Peyer's patch (tissue), 4 donors: ENCODE measurements around the gene ARID1B. TPM values are rescaled to one million over a fixed set of nuclear protein-coding genes. Genes with fewer than 3 reads are reported as not detected.

ENCODE experiments used
- DNase-seq, 3 donors: peaks; one replicate each; pipeline ENCODE4 v3.0.0-alpha.2; 2017 to 2019
- H3K27ac ChIP-seq, 4 donors: fragments of 200-600 bp; sonication (generic); one replicate each; pipeline ENCODE4 v1.5.1; 2016 to 2019
- H3K27me3 ChIP-seq, 2 donors: fragments of 200-600 bp; sonication (generic); one replicate each; pipeline ENCODE4 v1.5.1; 2019
- H3K36me3 ChIP-seq, 3 donors: fragments of 200-600 bp; sonication (generic); one replicate each; pipeline ENCODE4 v1.5.1; 2016 to 2019
- H3K4me1 ChIP-seq, 4 donors: fragments of 200-600 bp; sonication (generic); one replicate each; pipeline ENCODE4 v1.5.1; 2016 to 2019
- H3K4me3 ChIP-seq, 4 donors: fragments of 200-600 bp; sonication (generic); 1 replicate in 3 of 4; 2 replicates in 1 of 4; pipeline ENCODE4 v1.5.1; 2016 to 2019; ENCODE audit warnings: mild to moderate bottlenecking in 1 of 4
- H3K9me3 ChIP-seq, 4 donors: fragments of 200-600 bp; sonication (generic); one replicate each; pipeline ENCODE4 v1.5.1; 2016 to 2019; ENCODE audit warnings: mild to moderate bottlenecking in 1 of 4
- CTCF ChIP-seq, 6 experiments: fragments of 450-650 bp in 4 of 6; fragments of 200-600 bp in 2 of 6; sonication (generic) in 1 of 6; IDR thresholded peaks; one replicate each; pipeline ENCODE4 v1.5.1; 2017 to 2019; ENCODE audit warnings: antibody characterized with exemption in 6 of 6, mild to moderate bottlenecking in 3 of 6, moderate library complexity in 1 of 6
- POLR2A ChIP-seq, 2 donors: fragments of 450-650 bp; IDR thresholded peaks; one replicate each; pipeline ENCODE4 v1.5.1; 2017; ENCODE audit warnings: antibody characterized with exemption in 2 of 2, mild to moderate bottlenecking in 2 of 2, moderate library complexity in 2 of 2
- total RNA-seq, 4 donors: library from RNA; depleted of rRNA; stranded (reverse); fragments of >200 nt; gene quantifications; one replicate each; pipeline ENCODE4 v1.1.0, GENCODE V29; 2016

The ARID1B gene
- total RNA-seq, 4 donors from 2014 or later: 117 to 174 (median 149) TPM

- DNase-seq: no peak
- TF ChIP-seq POLR2A (IDR thresholded peaks at IDR 0.05): no peak
- no peak for TF ChIP-seq CTCF (IDR thresholded peaks at IDR 0.05)
- Histone ChIP-seq H3K27ac (no peak overlapping the region), H3K27me3 (no peaks in the 10 kb centered on the region), H3K9me3 (no peaks in the 10 kb centered on the region), H3K4me3 (no peak overlapping the region), H3K4me1 (peaks cover 0 to 27% (median 0%) of the 10 kb centered on the region in 4 donors), H3K36me3 (no peaks in the 10 kb centered on the region)
These were observed 156.9 kb downstream of the ARID1B start for GRCh38 chr6:156934069-156934460.

- H3K4me1 ChIP-seq: peaks cover 0 to 27% (median 2%) of the 10 kb centered on the region in 4 donors
- TF ChIP-seq POLR2A (IDR thresholded peaks at IDR 0.05) (no peak), CTCF (IDR thresholded peaks at IDR 0.05) (no peak)
These were observed 157.8 kb downstream of the ARID1B start for GRCh38 chr6:156935000-156935399.

GRCh38 chr6:156938143-156938542 is 161.0 kb downstream of the ARID1B start:
- no peaks in the 10 kb centered on the region for H3K9me3 ChIP-seq
- TF ChIP-seq CTCF (IDR thresholded peaks at IDR 0.05): no peak
- no peak for TF ChIP-seq POLR2A (IDR thresholded peaks at IDR 0.05)
- H3K4me1 ChIP-seq: peaks cover 3 to 9% (median 4%) of the 10 kb centered on the region in 4 donors
- H3K4me3 ChIP-seq: no peak overlapping the region
- DNase-seq: no peak
- no peaks in the 10 kb centered on the region for H3K36me3 ChIP-seq
- H3K27ac ChIP-seq: no peak overlapping the region
- no peaks in the 10 kb centered on the region for H3K27me3 ChIP-seq

More at GRCh38 chr6:156935000-156935399, 157.8 kb downstream of the ARID1B start:
- Histone ChIP-seq H3K4me3 (no peak overlapping the region), H3K27ac (no peak overlapping the region), H3K9me3 (no peaks in the 10 kb centered on the region), H3K36me3 (no peaks in the 10 kb centered on the region), H3K27me3 (no peaks in the 10 kb centered on the region)
- no peak for DNase-seq

GRCh38 chr6:156940221-156940620 is 163.0 kb downstream of the ARID1B start:
- TF ChIP-seq CTCF (IDR thresholded peaks at IDR 0.05) (no peak), POLR2A (IDR thresholded peaks at IDR 0.05) (no peak)
- H3K27ac ChIP-seq: no peak overlapping the region
- H3K36me3 ChIP-seq: no peaks in the 10 kb centered on the region
- H3K4me1 ChIP-seq: peaks cover 0 to 4% (median 3%) of the 10 kb centered on the region in 4 donors
- H3K27me3 ChIP-seq: no peaks in the 10 kb centered on the region
- no peaks in the 10 kb centered on the region for H3K9me3 ChIP-seq
- DNase-seq: no peak
- no peak overlapping the region for H3K4me3 ChIP-seq

- no peak overlapping the region for H3K27ac ChIP-seq
- H3K36me3 ChIP-seq: no peaks in the 10 kb centered on the region
- TF ChIP-seq POLR2A (IDR thresholded peaks at IDR 0.05) (no peak), CTCF (IDR thresholded peaks at IDR 0.05) (no peak)
- H3K4me1 ChIP-seq: peaks cover 0 to 4% (median 3%) of the 10 kb centered on the region in 4 donors
- H3K9me3 ChIP-seq: no peaks in the 10 kb centered on the region
- peak in 1 of 3 donors; percentile 62 for DNase-seq
- no peaks in the 10 kb centered on the region for H3K27me3 ChIP-seq
- H3K4me3 ChIP-seq: no peak overlapping the region
These were observed 165.1 kb downstream of the ARID1B start for GRCh38 chr6:156942266-156942665.

- Histone ChIP-seq H3K27me3 (no peaks in the 10 kb centered on the region), H3K36me3 (no peaks in the 10 kb centered on the region), H3K4me3 (no peak overlapping the region), H3K9me3 (no peaks in the 10 kb centered on the region), H3K27ac (no peak overlapping the region), H3K4me1 (peaks cover 0 to 4% (median 3%) of the 10 kb centered on the region in 4 donors)
- TF ChIP-seq POLR2A (IDR thresholded peaks at IDR 0.05): no peak
- peak in 1 of 6 experiments; percentile 21 for TF ChIP-seq CTCF (IDR thresholded peaks at IDR 0.05)
- DNase-seq: no peak
These were observed 166.0 kb downstream of the ARID1B start for GRCh38 chr6:156943166-156943565.
